ENCODE results near the gene AP3D1.
"Not testable (repeated sequence)": the region's sequence is repeated elsewhere in the genome, so short reads cannot be mapped to it uniquely, and the experiment has no call there.

Gene AP3D1

DNA sequence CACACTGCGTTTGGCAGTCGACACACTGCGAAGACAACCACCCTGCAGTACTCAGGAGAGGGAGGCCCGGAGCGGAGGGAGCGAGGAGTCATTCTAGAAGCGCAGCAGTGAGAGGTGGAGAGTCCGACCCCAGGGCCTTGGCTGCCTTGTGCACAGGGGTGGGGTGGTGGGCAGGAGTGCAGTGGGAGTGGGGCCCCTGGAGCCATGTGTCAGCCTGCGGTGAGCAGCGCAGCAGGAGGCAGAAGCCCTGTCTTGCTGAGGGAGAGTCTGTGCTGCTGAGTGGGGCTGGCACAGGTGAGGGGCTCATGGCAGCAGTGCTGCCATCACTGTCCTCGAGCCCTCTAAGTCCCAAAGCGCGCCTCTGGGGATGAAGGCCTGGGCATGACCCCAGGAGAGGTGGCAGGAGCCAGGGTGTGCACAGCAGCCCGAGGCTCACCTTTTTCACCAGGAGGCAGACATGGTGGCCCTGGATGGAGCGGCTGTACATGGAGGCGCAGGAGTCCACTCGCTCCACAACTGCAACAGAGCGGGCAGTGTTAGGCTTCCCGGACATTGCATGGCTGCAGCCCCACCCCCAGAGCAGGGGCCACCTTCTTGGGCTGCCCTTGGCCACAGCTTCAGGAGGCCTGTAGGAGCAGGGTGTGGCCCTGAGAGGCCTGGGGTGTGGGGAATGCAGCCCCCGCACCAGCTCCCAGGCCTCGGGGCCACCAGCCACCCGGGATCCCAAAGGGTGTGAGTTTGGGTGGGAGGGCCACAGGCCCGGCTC lies 42.9 kb downstream of the AP3D1 start:
- no peak for DNase-seq

DNA sequence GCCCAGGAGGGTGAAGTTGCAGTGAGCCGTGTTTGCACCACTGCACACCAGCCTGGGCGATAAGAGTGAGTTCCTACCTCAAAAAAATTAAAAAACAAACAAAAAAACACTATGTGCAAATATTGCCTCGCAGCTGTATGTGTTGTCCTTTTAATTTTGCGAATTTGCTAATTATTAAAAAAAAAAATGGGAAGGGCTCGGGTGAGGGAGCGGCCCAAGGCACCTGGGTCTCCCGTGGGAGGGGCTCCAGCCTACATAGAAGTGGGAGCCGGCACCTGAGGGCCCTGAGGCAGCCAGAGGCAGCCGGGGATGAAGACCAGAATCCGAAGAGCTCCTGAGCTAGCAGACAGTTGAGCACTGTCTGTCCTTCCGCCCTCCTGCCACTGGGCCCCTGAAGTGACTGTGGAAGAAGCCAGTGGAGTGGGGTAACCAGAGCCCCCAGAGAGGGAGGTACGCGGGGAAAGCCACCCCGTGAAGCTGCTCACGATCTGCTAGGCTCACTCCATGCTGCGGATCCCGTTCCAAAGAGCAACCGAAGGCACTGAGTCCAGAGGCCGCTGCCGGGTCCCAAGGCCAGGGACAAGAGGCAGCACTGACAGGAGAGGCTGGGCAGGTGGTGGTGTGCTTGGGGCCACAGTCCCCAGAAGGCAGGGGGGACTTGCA lies 48.2 kb downstream of the AP3D1 start:
- DNase-seq: no peak

DNA sequence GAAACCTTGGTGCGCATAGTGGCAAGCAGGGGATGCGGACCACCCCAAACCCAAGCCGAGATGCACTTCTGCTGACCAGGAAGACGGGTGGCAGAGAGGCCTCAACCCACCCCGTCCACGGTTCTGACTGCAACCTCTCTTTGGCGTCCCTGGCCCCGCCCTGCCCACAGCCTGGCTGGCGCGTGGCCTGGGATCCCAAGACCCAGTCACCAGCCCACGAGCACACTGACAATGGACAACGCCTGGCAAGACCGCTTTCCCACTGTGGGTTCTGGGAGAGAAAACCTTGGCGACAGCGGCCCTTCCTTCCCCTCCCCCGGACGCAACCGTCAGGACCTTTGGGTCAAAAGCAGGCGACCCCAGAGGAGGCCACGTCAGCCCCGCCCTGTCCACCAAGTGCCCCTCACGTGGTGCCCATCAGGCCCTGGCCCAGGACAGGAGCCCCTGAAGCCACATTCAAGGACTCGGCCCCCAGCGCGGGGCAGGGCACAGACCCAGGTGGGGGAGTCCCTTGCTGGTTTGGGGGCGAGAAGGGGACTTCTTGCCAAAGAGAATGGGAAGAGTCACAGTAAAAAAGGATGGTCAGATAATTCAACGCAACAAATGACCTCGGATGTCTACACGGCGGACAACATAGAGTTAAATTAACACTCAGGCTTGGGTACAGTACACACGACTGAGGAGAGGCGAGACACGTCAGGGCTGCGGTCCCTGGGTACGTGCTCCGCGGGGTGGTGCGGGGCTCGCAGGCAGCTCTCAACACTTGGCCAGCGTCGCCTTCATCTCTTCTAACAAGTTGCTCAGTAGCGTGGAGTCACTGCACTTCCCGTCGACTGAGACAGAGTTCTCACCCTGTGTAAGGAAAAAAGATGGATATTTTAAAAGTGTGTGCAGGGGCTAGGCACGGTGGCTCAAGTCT lies 49.7 kb downstream of the AP3D1 start:
- DNase-seq: no peak

DNA sequence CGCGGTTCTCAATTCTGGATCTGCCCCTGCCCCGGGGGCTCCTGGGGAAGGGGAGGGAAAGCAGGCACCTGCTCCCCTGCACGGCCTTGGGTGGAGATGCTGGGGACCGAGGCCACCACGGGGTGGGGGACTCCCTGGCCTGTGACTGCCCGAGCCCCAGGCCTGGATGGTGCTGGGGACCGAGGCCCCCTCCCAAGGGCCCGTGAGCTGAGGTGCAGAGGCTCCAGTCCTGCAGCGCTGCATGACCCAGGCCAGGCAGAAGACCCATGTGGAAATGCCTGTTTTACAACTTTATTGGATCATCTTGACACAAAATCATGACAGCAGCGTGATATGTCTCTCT lies 50.7 kb downstream of the AP3D1 start:
- DNase-seq: no peak

DNA sequence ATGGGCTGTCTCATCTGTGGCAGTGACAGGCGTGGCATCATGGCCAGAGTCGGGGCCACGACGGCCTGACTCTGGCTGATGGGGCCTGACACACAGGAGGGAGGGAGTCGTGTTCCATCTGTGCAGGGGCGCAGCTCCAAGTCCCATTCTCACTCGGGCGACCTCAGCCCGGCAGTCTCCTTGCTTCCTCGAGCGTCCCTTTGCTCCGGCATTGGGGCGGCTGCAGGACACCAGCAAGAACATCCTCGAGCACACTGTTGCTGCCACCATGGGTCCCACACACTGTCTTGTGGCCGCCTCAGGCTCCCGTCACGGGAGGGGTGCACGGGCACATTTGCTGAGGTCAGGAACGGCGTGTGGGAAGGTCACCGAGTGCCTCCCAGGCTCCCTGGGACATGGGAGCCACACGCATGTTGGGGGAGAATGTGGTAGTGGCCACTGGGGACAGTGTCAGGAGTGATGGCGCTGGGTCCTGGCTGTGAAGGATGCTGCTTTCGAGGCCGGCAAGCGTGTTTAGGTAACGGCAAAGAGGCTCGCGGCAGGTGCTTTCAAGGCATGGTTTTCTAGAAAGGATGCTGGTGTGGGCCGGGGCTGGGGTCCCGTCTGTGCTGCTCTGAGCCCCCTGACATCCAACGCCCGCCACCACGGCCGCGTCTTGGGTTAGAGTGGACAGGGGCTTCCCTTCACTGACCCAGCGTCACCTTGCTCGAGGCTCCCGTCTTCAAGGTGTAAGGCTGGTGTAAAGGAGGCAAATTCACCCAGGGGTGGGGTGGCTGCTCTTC lies 51.2 kb downstream of the AP3D1 start:
- DNase-seq: no peak

DNA sequence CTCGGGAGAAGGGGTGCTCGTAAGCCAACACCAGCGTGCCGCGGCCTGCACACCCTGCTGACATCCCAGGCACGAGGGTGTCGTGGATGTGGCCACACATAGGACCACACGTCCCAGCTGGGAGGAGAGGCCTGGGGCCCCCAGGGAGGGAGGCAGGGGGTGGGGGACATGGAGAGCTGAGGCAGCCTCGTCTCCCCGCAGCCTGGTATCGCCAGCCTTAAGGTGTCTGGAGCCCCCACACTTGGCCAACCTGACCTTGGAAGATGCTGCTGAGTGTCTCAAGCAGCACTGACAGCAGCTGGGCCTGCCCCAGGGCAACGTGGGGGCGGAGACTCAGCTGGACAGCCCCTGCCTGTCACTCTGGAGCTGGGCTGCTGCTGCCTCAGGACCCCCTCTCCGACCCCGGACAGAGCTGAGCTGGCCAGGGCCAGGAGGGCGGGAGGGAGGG lies 52.3 kb downstream of the AP3D1 start:
- DNase-seq: no peak

DNA sequence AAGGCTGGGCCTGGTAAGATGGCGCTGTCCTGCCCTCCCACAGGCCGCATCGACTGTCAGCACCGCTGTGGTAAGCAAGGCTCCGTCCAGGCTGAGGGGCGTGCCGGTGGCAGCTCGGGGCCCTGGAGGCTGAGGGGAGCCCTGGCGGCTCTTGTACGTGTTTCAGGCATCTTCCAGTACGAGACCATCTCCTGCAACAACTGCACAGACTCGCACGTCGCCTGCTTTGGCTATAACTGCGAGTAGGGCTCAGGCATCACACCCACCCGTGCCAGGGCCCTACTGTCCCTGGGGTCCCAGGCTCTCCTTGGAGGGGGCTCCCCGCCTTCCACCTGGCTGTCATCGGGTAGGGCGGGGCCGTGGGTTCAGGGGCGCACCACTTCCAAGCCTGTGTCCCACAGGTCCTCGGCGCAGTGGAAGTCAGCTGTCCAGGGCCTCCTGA lies 53.5 kb downstream of the AP3D1 start:
- DNase-seq: no peak

DNA sequence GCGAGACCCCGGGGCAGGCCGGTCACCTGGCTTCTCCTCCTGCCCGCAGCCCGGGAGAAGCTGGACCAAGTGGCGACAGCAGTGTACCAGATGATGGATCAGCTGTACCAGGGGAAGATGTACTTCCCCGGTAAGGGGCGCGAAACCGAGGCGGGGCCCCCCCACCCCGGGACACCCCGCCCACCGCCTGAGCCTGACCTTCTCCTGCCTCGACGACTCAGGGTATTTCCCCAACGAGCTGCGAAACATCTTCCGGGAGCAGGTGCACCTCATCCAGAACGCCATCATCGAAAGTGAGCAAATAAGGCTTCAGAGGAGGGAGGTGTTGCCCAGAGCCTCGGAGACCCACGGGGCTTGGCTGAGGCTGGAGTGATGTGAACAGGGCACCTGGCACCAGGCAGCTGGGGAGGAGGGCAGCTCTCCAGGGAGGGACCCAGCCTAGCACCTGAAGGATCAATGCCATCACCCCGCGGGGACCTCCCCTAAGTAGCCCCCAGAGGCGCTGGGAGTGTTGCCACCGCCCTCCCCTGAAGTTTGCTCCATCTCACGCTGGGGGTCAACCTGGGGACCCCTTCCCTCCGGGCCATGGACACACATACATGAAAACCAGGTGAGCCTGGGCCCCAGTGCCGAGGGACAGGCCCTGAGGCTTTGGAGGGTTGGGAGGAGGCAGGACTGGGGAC lies 54.0 kb downstream of the AP3D1 start:
- peak; percentile 63 for DNase-seq

DNA sequence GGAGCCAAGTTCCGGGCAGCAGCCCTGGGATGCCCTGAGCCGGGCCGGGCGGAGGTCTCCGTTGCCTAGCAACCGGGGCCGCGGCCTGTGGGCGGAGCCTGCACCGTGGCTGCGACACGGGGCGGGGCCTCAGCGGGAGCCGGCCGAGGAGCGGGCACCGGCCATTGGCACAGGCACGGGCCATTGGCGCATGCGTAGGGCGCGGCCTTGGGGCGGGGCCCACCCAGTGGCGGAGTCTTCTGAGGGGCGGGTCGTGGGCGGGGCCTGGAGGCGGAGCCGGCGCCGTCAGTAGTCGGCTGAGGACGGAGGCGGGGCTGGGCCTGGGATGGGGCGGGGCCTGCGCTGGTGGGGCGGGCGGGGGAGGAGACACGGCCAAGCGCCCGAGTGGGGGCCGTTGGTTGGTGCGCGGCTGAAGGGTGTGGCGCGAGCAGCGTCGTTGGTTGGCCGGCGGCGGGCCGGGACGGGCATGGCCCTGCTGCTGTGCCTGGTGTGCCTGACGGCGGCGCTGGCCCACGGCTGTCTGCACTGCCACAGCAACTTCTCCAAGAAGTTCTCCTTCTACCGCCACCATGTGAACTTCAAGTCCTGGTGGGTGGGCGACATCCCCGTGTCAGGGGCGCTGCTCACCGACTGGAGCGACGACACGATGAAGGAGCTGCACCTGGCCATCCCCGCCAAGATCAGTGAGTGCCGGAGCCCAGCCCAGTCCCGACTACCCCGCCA lies 54.7 kb downstream of the AP3D1 start, which contains the start of gene IZUMO4:
Gene IZUMO4, plus strand, starts transcription at position 436 of the 723 bp plus-strand sequence. Its CDS starts 31 bp downstream, at position 467.
- DNase-seq: peak; percentile 100

DNA sequence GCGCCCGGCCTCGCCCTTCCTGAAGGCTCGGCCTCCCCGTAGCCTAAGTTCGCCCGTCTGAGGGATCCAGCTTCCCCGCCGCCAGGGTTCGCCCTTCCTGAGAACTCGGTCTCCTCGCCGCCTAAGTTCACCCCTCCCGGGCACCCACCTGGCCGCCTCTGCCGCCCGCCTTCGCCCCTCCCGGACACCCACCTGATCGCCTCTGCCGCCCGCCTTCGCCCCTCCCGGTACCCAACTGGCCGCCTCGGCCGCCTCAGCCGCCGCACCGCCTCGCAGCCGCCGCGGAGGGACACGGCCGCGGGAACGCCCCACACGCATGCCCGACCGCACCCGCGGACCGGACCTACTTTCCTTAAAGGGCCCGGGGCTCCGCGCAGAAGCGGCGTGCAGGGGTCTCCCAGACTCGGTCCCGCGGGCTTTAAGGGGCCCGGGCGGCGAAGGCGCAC lies 55.3 kb downstream of the AP3D1 start, which contains the start of gene MOB3A:
Gene MOB3A, minus strand, starts transcription at position 293 of the 446 bp plus-strand sequence. CDS start 17,766 bp downstream, outside the sequence.
- DNase-seq: peak; percentile 87

DNA sequence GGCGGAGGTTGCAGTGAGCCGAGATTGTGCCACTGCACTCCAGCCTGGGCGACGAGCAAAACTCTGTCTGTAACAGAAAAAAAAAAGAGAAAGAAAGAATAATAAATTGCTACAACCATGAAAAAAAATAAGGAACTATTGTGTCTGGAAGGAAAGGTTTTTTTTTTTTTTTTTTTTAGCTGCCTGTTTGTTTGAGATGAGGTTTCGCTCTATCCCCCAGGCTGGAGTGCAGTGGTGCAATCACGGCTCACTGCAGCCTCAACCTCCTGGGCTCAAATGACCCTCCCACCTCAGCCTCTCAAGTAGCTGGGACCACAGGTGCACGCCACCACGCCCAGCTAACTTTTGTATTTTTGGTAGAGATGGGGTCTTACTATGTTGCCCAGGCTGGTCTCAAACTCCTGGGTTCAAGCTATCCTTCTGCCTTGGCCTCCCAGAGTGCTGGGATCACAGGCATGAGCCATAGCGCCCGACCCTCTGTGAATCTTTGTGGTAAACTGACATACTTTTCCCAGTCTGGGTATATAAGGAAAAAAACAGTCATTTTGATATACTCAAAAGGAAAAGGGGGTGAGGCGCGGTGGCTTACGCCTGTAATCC lies 59.3 kb downstream of the AP3D1 start:
- DNase-seq: not testable (repeated sequence)

DNA sequence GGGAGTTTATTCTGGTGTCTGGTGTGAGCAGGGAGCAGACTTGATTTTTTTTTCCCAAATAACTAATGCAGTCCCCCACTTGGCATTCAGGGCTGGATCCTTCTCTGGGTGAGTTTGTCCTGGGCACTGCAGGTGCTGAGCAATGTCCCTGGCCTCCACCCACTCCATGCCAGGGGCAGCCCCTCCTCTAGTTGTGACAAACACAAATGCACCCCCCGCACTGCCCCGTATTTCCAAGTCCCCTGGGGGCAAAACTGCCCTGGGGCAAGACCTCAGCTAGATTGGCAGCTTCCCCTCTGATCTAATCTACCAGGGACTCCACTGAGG lies 61.7 kb downstream of the AP3D1 start:
- DNase-seq: no peak

DNA sequence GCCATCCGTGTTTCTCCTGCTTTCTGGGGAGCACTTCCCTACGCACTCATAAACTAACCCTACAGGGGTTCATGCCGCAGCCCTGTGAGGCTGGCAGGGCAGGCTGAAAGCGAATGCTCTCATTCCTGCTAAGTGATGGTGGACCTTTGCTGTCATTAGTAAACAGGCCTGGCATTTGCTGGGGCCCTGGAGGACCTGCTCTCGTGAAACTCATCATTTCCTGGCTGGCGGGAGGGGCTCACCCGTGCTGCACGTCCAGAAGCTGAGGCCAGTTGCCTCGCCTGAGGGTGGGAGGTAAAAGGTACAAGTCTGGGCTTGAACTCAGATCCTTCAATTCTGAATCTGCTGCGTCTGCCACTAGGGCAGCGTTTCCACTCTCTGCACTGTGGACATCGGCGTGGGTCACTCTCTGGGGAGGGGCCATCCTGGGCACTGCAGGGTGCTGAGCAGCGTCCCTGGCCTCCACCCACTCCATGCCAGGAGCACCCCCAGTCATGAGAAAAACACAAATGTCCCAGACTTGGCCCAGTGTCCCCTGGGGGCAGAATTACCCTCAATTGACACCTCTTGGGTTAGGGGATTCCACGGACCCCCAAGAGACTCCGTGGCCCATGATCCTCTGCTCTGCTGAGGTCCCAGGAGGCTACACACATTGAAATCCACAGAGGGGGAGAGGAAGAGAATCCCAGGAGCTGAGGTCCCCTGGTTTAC lies 62.2 kb downstream of the AP3D1 start:
- DNase-seq: no peak

DNA sequence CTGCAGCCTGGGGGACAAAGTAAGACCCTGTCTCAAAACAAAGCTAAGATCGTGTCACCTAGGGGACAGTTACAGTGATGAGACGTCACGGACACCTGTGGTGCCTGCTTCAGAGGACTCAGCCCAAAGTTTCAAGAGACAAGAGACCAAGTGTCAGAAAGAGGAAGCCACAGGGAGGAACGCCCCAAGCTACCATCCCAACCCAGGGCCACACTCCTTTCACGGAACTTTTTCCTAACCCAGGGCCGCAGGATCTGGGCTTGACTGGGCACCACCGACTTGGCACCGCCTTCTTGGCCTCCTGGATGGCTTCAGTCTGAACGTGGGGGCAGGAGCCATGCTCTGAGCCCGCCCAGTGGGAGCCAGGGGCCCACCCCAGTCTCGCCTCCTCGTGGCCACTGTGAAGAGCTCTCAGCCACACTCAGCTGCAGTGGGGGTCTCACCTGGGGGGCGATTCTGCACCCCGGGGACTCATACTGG lies 63.7 kb downstream of the AP3D1 start:
- no peak for DNase-seq

DNA sequence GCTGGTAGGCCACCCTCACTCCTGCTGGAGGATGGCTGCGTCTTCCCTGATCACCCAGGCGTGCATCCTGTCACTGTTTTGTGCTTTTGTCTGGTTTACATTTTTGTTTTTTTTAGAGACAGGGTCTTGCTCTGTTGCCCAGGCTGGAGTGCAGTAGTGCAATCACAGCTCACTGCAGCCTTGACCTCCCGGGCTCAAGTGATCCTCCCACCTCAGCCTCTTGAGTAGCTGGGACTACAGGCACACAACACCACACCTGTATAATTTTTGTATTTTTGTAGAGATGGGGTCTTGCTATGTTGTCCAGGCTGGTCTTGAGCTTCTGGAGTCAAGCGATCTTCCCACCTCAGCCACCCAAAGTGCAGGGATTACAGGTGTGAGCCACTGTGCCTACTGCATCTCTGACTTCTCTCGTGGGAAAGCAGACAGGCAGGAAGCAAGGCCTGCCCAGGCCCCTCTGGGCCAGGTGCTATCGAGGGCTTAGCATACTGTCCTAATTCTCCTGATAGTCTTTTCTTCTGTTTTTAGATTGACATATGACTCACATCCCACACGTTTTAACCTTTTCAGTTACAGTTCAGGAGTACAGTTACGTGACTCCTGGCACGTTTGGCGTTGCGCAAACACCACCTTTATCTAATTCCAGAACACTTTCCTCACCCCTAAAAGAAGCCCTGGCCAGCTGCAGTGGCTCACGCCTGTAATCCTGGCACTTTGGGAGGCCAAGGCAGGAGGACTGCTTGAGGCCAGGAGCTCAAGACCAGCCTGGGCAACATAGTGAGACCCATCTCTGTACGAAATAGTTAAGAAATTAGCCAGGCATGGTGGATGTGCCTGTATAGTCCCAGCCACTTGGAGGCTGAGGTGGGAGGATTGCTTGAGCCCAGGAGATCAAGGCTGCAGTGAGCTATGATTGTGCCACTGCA lies 64.4 kb downstream of the AP3D1 start:
- peak; percentile 59 for DNase-seq

DNA sequence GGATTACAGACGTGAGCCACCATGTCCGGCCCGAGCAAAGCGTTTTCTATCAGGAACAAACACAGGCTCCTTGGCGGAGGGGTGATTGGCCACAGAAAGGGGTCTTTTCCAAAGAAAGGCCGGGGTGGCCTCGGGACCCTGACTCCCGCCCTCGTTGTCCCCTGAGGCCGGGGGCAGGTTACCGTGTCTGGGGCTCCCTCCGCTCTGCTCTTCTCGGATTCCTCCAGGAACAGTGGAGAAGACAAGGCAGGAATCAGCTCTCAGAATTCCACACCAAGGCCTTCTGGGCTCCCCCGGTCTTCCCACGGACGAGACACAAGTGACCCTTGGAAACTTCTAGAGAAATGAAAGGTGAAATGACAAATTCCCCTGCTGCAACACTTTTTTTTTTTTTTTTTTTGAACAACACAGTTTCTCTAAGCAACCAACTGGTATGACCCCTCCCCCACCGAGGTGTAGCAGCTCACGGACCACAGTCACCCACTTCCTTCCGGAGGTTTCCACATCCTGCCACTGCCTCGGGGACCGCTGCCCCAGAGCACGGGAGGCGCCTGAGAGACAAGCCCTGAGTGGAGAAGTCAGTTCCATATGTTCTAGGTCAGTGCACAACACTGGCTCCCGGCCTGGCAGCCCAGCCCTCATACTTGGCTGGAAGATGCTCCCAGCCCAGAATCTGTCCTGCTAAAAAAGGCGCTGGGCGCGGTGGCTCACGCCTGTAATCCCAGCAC lies 66.2 kb downstream of the AP3D1 start:
- peak; percentile 94 for DNase-seq

DNA sequence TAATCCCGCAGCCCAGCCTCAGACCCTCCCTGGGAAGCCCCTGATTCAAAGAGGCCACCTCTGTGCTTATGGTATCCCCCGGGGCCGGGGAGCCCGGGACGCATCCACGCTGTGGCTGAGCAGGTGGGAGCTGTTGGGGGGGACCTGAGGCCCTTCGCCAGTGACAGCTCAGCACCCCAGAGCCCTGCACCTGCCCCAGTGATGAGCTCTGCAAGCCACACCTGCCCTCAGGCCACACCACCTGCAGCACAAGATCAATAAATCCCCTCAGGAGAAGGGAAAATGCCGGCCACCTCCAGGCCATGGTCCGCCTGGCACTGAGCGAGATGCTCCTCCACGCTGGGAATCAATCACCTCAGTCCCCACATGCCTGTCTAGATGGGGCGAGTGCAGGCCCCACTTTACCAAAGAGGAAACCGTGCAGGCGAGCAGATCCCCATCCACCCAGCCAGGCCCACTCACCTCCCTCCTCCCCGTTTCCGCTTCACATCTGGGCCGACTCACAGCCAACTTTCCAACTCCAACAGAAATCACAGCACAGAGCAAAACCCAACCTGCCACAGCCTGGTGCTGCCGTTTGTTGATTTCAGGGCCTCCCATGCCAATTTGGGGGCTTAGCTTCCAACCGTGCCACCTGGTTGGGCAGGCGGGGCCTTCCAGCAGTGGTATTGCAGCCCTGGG lies 68.1 kb downstream of the AP3D1 start:
- peak; percentile 67 for DNase-seq
